ENCODE data around the gene SMTN.

GRCh38 chr22:31044262-31044861, 36.8 kb upstream of the SMTN start:
- TF ChIP-seq CTCF (IDR thresholded peaks at IDR 0.05) (no peak), POLR2AphosphoS5 (IDR thresholded peaks at IDR 0.05) (no peak), EP300 (IDR thresholded peaks at IDR 0.05) (no peak), POLR2A (IDR thresholded peaks at IDR 0.05) (no peak)

Measured in suprapubic skin (tissue), 4 donors.